DOHH2 (cell line): ENCODE results near the gene NOL9.

ENCODE experiments used
- H3F3A ChIP-seq: fragments of 200-600 bp; sonication (generic), shearing (Covaris generic); 2 replicates; pipeline ENCODE4 v1.6.0; 2016; ENCODE audit warnings: antibody characterized with exemption, mild to moderate bottlenecking; ENCODE audit not compliant: control insufficient read depth, insufficient read depth
- H3K27ac ChIP-seq: fragments of 200-600 bp; sonication (generic); 2 replicates; pipeline ENCODE4 v1.5.1; 2014; ENCODE audit warnings: low read depth, mild to moderate bottlenecking, low read length, moderate library complexity
- H3K27me3 ChIP-seq: fragments of 200-600 bp; sonication (generic); 2 replicates; pipeline ENCODE4 v1.6.1; 2014; ENCODE audit warnings: mild to moderate bottlenecking, low read length, mixed read lengths; ENCODE audit not compliant: control insufficient read depth
- H3K36me3 ChIP-seq: fragments of 200-600 bp; sonication (generic); 2 replicates; pipeline ENCODE4 v1.6.1; 2014; ENCODE audit warnings: mild to moderate bottlenecking, low read length, moderate library complexity, mixed read lengths; ENCODE audit not compliant: control insufficient read depth
- H3K4me1 ChIP-seq: fragments of 200-600 bp; sonication (generic); 2 replicates; pipeline ENCODE4 v1.6.1; 2014; ENCODE audit warnings: mild to moderate bottlenecking, low read length, mixed read lengths; ENCODE audit not compliant: control insufficient read depth
- H3K4me2 ChIP-seq: fragments of 200-600 bp; sonication (generic); 2 replicates; pipeline ENCODE4 v1.6.0; 2014; ENCODE audit warnings: mild to moderate bottlenecking, low read length, moderate library complexity
- H3K4me3 ChIP-seq: fragments of 200-600 bp; sonication (generic); 2 replicates; pipeline ENCODE4 v1.5.1; 2014; ENCODE audit warnings: mild to moderate bottlenecking, low read length, mixed read lengths
- H3K79me2 ChIP-seq: fragments of 200-600 bp; sonication (generic); 2 replicates; pipeline ENCODE4 v1.6.1; 2014; ENCODE audit warnings: mild to moderate bottlenecking, low read length, mixed read lengths; ENCODE audit not compliant: control insufficient read depth
- H3K9me2 ChIP-seq: fragments of 200-600 bp; sonication (generic); replicated peaks from 2 replicates; pipeline ENCODE4 v1.6.1; 2014; ENCODE audit warnings: mild to moderate bottlenecking, low read length, mixed read lengths; ENCODE audit not compliant: control insufficient read depth
- H3K9me3 ChIP-seq: fragments of 200-600 bp; sonication (generic); 2 replicates; pipeline ENCODE4 v1.6.1; 2014; ENCODE audit warnings: antibody characterized with exemption, low read length, mixed read lengths; ENCODE audit not compliant: control insufficient read depth, insufficient read depth
- H4K20me1 ChIP-seq: fragments of 200-600 bp; sonication (generic); 2 replicates; pipeline ENCODE4 v1.6.0; 2014; ENCODE audit warnings: low read depth, mild to moderate bottlenecking, antibody characterized with exemption, low read length, moderate library complexity; ENCODE audit not compliant: control insufficient read depth, insufficient read depth
- CTCF ChIP-seq: fragments of 200-600 bp; sonication (generic); IDR thresholded peaks from one replicate; pipeline ENCODE4 v1.5.1; 2014; ENCODE audit warnings: antibody characterized with exemption, mild to moderate bottlenecking, low read depth, low read length; ENCODE audit not compliant: poor library complexity, severe bottlenecking
- EZH2phosphoT487 ChIP-seq: fragments of 200-600 bp; sonication (generic); IDR thresholded peaks from 2 replicates; pipeline ENCODE4 v1.6.1; 2017; ENCODE audit warnings: borderline replicate concordance, mild to moderate bottlenecking, antibody characterized with exemption, low read length, moderate library complexity, mixed read lengths

NOL9 gene

GRCh38 chr1:6484826-6485167 is 69.5 kb downstream of the NOL9 start:
- no peaks in the 10 kb centered on the region for H3K9me3 ChIP-seq
- H3K27ac ChIP-seq = no peak overlapping the region
- H3K9me2 ChIP-seq = no peaks in the 10 kb centered on the region
- TF ChIP-seq CTCF (no peak), EZH2phosphoT487 (no peak)
- no peaks in the 10 kb centered on the region for H3F3A ChIP-seq
- H3K27me3 ChIP-seq = peaks cover 20% of the 10 kb centered on the region
- H3K4me1 ChIP-seq = no peaks in the 10 kb centered on the region; the same call in 1 of the 2 replicates
- H3K79me2 ChIP-seq = no peaks in the 10 kb centered on the region
- H3K36me3 ChIP-seq = no peaks in the 10 kb centered on the region
- no peak overlapping the region for H3K4me2 ChIP-seq
- no peak overlapping the region for H3K4me3 ChIP-seq
- H4K20me1 ChIP-seq = no peaks in the 10 kb centered on the region

- Histone ChIP-seq H3F3A (no peaks in the 10 kb centered on the region), H4K20me1 (no peaks in the 10 kb centered on the region), H3K27ac (no peak overlapping the region), H3K4me3 (no peak overlapping the region), H3K27me3 (peaks cover 20% of the 10 kb centered on the region), H3K36me3 (no peaks in the 10 kb centered on the region), H3K4me1 (no peaks in the 10 kb centered on the region), H3K79me2 (no peaks in the 10 kb centered on the region), H3K9me2 (no peaks in the 10 kb centered on the region), H3K9me3 (no peaks in the 10 kb centered on the region), H3K4me2 (no peak overlapping the region)
- TF ChIP-seq EZH2phosphoT487 = no peak
Measured at GRCh38 chr1:6483761-6484117, 70.6 kb downstream of the NOL9 start.

- Histone ChIP-seq H3F3A (no peaks in the 10 kb centered on the region), H3K27ac (no peak overlapping the region), H3K79me2 (no peaks in the 10 kb centered on the region), H4K20me1 (no peaks in the 10 kb centered on the region), H3K36me3 (no peaks in the 10 kb centered on the region), H3K9me3 (no peaks in the 10 kb centered on the region), H3K4me1 (no peaks in the 10 kb centered on the region), H3K4me3 (no peak overlapping the region), H3K27me3 (peaks cover 20% of the 10 kb centered on the region), H3K4me2 (no peak overlapping the region), H3K9me2 (no peaks in the 10 kb centered on the region)
- TF ChIP-seq EZH2phosphoT487 (no peak), CTCF (no peak)
Measured at GRCh38 chr1:6483017-6483760, 71.1 kb downstream of the NOL9 start.

- Histone ChIP-seq H3K4me1 (no peaks in the 10 kb centered on the region), H3K9me2 (no peaks in the 10 kb centered on the region), H3K27ac (no peak overlapping the region), H3K27me3 (peaks cover 20% of the 10 kb centered on the region), H4K20me1 (no peaks in the 10 kb centered on the region), H3F3A (no peaks in the 10 kb centered on the region), H3K79me2 (no peaks in the 10 kb centered on the region), H3K4me2 (no peak overlapping the region), H3K4me3 (no peak overlapping the region), H3K9me3 (no peaks in the 10 kb centered on the region), H3K36me3 (no peaks in the 10 kb centered on the region)
- TF ChIP-seq CTCF = no peak
- TF ChIP-seq EZH2phosphoT487 = no peak
Measured at GRCh38 chr1:6481820-6482219, 72.5 kb downstream of the NOL9 start.
